CD14-positive monocyte (primary cell): ENCODE results near the gene ITPRIP. TPM values are rescaled to one million over a fixed set of nuclear protein-coding genes. Genes with fewer than 3 reads are reported as not detected.
A peak's percentile ranks its signal among the peaks of the same experiment; 100 is the strongest.

Experiments
- DNase-seq, 3 donors: peaks; one replicate each; pipeline ENCODE4 v3.0.0-alpha.2; 2011 to 2022
- H2AFZ ChIP-seq: 2 replicates; pipeline ENCODE4 v1.6.0; 2012; ENCODE audit warnings: mild to moderate bottlenecking, low read depth, low read length, inconsistent platforms; ENCODE audit not compliant: insufficient read depth, poor library complexity, severe bottlenecking
- H3K27ac ChIP-seq, 2 donors: 1 replicate in 1 of 2; 2 replicates in 1 of 2; pipeline ENCODE4 v1.5.1; 2012 to 2013; ENCODE audit warnings: low read length in 2 of 2, control low read depth in 1 of 2, inconsistent platforms in 1 of 2, low read depth in 1 of 2, mild to moderate bottlenecking in 1 of 2
- H3K27me3 ChIP-seq, 2 donors: one replicate each; pipeline versions ENCODE4 v1.6.0 to v1.6.1; 2011 to 2013; ENCODE audit warnings: low read length in 2 of 2; ENCODE audit not compliant: control insufficient read depth in 2 of 2, insufficient read depth in 2 of 2
- H3K36me3 ChIP-seq, 2 donors: replicated peaks in 1 of 2; 1 replicate in 1 of 2; 2 replicates in 1 of 2; pipeline versions ENCODE4 v1.5.1 to v1.6.1; 2012 to 2013; ENCODE audit warnings: low read length in 2 of 2, control low read depth in 1 of 2, inconsistent platforms in 1 of 2, mild to moderate bottlenecking in 1 of 2; ENCODE audit not compliant: insufficient read depth in 2 of 2, control insufficient read depth in 1 of 2
- H3K4me1 ChIP-seq, 2 donors: 1 replicate in 1 of 2; 2 replicates in 1 of 2; pipeline versions ENCODE4 v1.5.1 to v1.6.1; 2012 to 2013; ENCODE audit warnings: low read length in 2 of 2, control low read depth in 1 of 2, inconsistent platforms in 1 of 2, mild to moderate bottlenecking in 1 of 2, moderate library complexity in 1 of 2; ENCODE audit not compliant: insufficient read depth in 2 of 2, control insufficient read depth in 1 of 2
- H3K4me2 ChIP-seq: replicated peaks from 2 replicates; pipeline ENCODE3; 2012; ENCODE audit warnings: low read length, moderate library complexity, mild to moderate bottlenecking; ENCODE audit not compliant: poor library complexity, severe bottlenecking; ENCODE audit errors: extremely low read depth
- H3K4me3 ChIP-seq, 3 experiments: fragments of 200-600 bp in 1 of 3; sonication (generic) in 1 of 3; replicated peaks in 1 of 3; 1 replicate in 2 of 3; 2 replicates in 1 of 3; pipeline ENCODE4 v1.5.1; 2011 to 2013; ENCODE audit warnings: low read length in 3 of 3, mild to moderate bottlenecking in 3 of 3, control low read depth in 2 of 3, low read depth in 2 of 3, inconsistent platforms in 1 of 3, moderate library complexity in 1 of 3
- H3K79me2 ChIP-seq: 2 replicates; pipeline ENCODE4 v1.6.0; 2012; ENCODE audit warnings: mild to moderate bottlenecking, control low read depth, inconsistent platforms, low read length, moderate library complexity; ENCODE audit not compliant: insufficient read depth
- H3K9ac ChIP-seq: 2 replicates; pipeline ENCODE4 v1.6.0; 2017; ENCODE audit warnings: low read length, mild to moderate bottlenecking; ENCODE audit not compliant: insufficient read depth, poor library complexity, severe bottlenecking
- H3K9me3 ChIP-seq, 2 donors: replicated peaks in 1 of 2; 1 replicate in 1 of 2; 2 replicates in 1 of 2; pipeline versions ENCODE4 v1.5.1 to v1.6.1; 2012 to 2013; ENCODE audit warnings: low read length in 2 of 2, control low read depth in 1 of 2; ENCODE audit not compliant: control insufficient read depth in 1 of 2, insufficient read depth in 1 of 2
- H4K20me1 ChIP-seq: 2 replicates; pipeline ENCODE4 v1.6.0; 2012; ENCODE audit warnings: mild to moderate bottlenecking, low read length, control low read depth, moderate library complexity; ENCODE audit not compliant: insufficient read depth
- H3K27ac Mint-ChIP-seq, 7 donors: one replicate each; pipeline ENCODE4 v1.8.0; 2020; ENCODE audit warnings: mild to moderate bottlenecking in 7 of 7, mixed read lengths in 7 of 7, moderate library complexity in 6 of 7, inconsistent platforms in 2 of 7
- H3K27me3 Mint-ChIP-seq, 3 donors: one replicate each; pipeline ENCODE4 v1.8.0; 2021 to 2022; ENCODE audit warnings: low read depth in 3 of 3, mild to moderate bottlenecking in 3 of 3, mixed read lengths in 3 of 3, moderate library complexity in 3 of 3, inconsistent platforms in 1 of 3
- H3K36me3 Mint-ChIP-seq, 2 donors: one replicate each; pipeline ENCODE4 v1.8.0; 2020; ENCODE audit warnings: mixed read lengths in 2 of 2, inconsistent platforms in 1 of 2, mild to moderate bottlenecking in 1 of 2
- H3K4me1 Mint-ChIP-seq: one replicate; pipeline ENCODE4 v1.8.0; 2020; ENCODE audit warnings: mild to moderate bottlenecking, mixed read lengths
- H3K4me3 Mint-ChIP-seq, 2 donors: one replicate each; pipeline ENCODE4 v1.8.0; 2020; ENCODE audit warnings: mild to moderate bottlenecking in 2 of 2, mixed read lengths in 2 of 2, moderate library complexity in 1 of 2
- H3K9me3 Mint-ChIP-seq, 7 donors: one replicate each; pipeline ENCODE4 v1.8.0; 2020 to 2022; ENCODE audit warnings: mixed read lengths in 7 of 7, mild to moderate bottlenecking in 6 of 7, moderate library complexity in 6 of 7, inconsistent platforms in 2 of 7
- CTCF ChIP-seq: fragments of 200-600 bp; IDR thresholded peaks from one replicate; pipeline ENCODE4 v1.8.0; 2022; ENCODE audit warnings: antibody characterized with exemption, mild to moderate bottlenecking
- WGBS: methylation state at CpG from one replicate; pipeline ENCODE4 v1.1.5; 2013; ENCODE audit warnings: missing lambda C conversion rate; ENCODE audit not compliant: insufficient coverage; 5-methylcytosine and 5-hydroxymethylcytosine counted together
- intact Hi-C, 2 donors: fragments of 100-400 bp; cut with micrococcal nuclease; formaldehyde crosslinking; loops; one replicate each; pipeline versions ENCODE4 v1.15.0 to v1.15.1; 2023
- polyA plus RNA-seq, 3 donors: library from polyadenylated mRNA; depleted of rRNA in 1 of 3; unstranded in 2 of 3; stranded (reverse) in 1 of 3; fragments of 300-500 nt in 2 of 3; fragments of >200 nt in 1 of 3; fragmentation: Illumina TruSeq in 2 of 3; gene quantifications; 1 replicate in 2 of 3; 2 replicates in 1 of 3; pipeline ENCODE4 v1.2.3, GENCODE V29; 2012 to 2021

The ITPRIP gene
- polyA plus RNA-seq, 3 donors = 27.5 to 76.6 (median 35.7) TPM

GRCh38 chr10:104308439-104308903 is 29.8 kb downstream of the ITPRIP start:
- Mint-ChIP-seq H3K9me3 (no peaks in the 10 kb centered on the region), H3K4me1 (peaks cover 47% of the 10 kb centered on the region), H3K27me3 (peaks cover 0 to 4% (median 2%) of the 10 kb centered on the region in 3 donors), H3K27ac (peak overlapping the region in 3 of 7 donors; percentile 56 to 74 (median 74)), H3K36me3 (peaks cover 51 to 55% of the 10 kb centered on the region in 2 donors), H3K4me3 (no peak overlapping the region)
- Histone ChIP-seq H3K9ac (no peak overlapping the region), H3K9me3 (no peaks in the 10 kb centered on the region), H3K27me3 (no peaks in the 10 kb centered on the region), H3K27ac (peak overlapping the region in 1 of 2 donors; percentile 3), H3K36me3 (peaks cover 35 to 56% of the 10 kb centered on the region in 2 donors), H3K4me2 (no peak overlapping the region), H3K4me1 (peaks cover 15 to 24% of the 10 kb centered on the region in 2 donors), H2AFZ (no peak overlapping the region), H3K4me3 (no peak overlapping the region), H4K20me1 (peaks cover 69% of the 10 kb centered on the region), H3K79me2 (peaks cover 36% of the 10 kb centered on the region)
- WGBS = 67% methylated on average over 3 of the region's 4 CpGs
- no peak for DNase-seq
- intact Hi-C loops = loop anchor here in 1 of 2 donors (5.0 to 10.0 kb wide), 2 partner anchors 39 to 266 kb away; no protein-coding TSS in a partner anchor
- TF ChIP-seq CTCF = no peak

GRCh38 chr10:104307576-104308438 is 30.5 kb downstream of the ITPRIP start:
- H3K9me3 ChIP-seq = no peaks in the 10 kb centered on the region
- H3K27me3 Mint-ChIP-seq = peaks cover 0 to 4% (median 2%) of the 10 kb centered on the region in 3 donors
- TF ChIP-seq CTCF = no peak
- 96% methylated on average over 3 of the region's 10 CpGs for WGBS
- no peak overlapping the region for H3K4me3 Mint-ChIP-seq
- H2AFZ ChIP-seq = no peak overlapping the region
- peaks cover 62% of the 10 kb centered on the region for H4K20me1 ChIP-seq
- H3K36me3 ChIP-seq = peaks cover 28 to 50% of the 10 kb centered on the region in 2 donors
- no peaks in the 10 kb centered on the region for H3K27me3 ChIP-seq
- peaks cover 22 to 26% of the 10 kb centered on the region in 2 donors for H3K4me1 ChIP-seq
- H3K4me2 ChIP-seq = no peak overlapping the region
- intact Hi-C loops = loop anchor here in 1 of 2 donors (5.0 to 10.0 kb wide), 2 partner anchors 39 to 267 kb away; no protein-coding TSS in a partner anchor
- peaks cover 30% of the 10 kb centered on the region for H3K79me2 ChIP-seq
- peaks cover 47 to 48% of the 10 kb centered on the region in 2 donors for H3K36me3 Mint-ChIP-seq
- H3K27ac Mint-ChIP-seq = peak overlapping the region in 4 of 7 donors; percentile 47 to 74 (median 58)
- DNase-seq = peak in 1 of 3 donors; percentile 8
- H3K9me3 Mint-ChIP-seq = peaks cover 0 to 1% (median 0%) of the 10 kb centered on the region in 7 donors
- H3K4me1 Mint-ChIP-seq = peaks cover 51% of the 10 kb centered on the region
- H3K9ac ChIP-seq = no peak overlapping the region
- H3K27ac ChIP-seq = peak overlapping the region in 1 of 2 donors; percentile 3
- H3K4me3 ChIP-seq = no peak overlapping the region
